AG04449 (cell line): ENCODE measurements around the gene PRSS57.

Experiments used
- CTCF ChIA-PET: fragments of 350-600 bp; formaldehyde crosslinking; extraction: SDS; loops from one replicate; lab custom pipeline; 2021; ENCODE audit warnings: antibody characterized with exemption; lab: Yijun Ruan, JAX
- POLR2A ChIA-PET: fragments of 400-600, 350-600 bp; formaldehyde crosslinking; extraction: SDS; loops from one replicate; lab custom pipeline; 2020; ENCODE audit warnings: antibody characterized with exemption, inconsistent platforms; lab: Yijun Ruan, JAX
- DNase-seq: peaks from one replicate; pipeline ENCODE4 v3.0.0-alpha.2; 2010; ENCODE audit warnings: low read depth, low spot score
- H3K4me3 ChIP-seq: 2 replicates; pipeline ENCODE4 v1.5.1; 2011; ENCODE audit warnings: low read depth, mild to moderate bottlenecking, control low read depth, low read length
- CTCF ChIP-seq: IDR thresholded peaks from one replicate; pipeline ENCODE4 v1.5.1; 2011; ENCODE audit warnings: mild to moderate bottlenecking, moderate library complexity, low read length, control low read depth, inconsistent platforms; ENCODE audit not compliant: insufficient read depth; ENCODE audit errors: missing control alignments

PRSS57 gene

GRCh38 chr19:663682-664117 lies 31.6 kb downstream of the PRSS57 start:
- TF ChIP-seq CTCF: no peak
- CTCF ChIA-PET: interaction anchor here (1.0 to 1.9 kb wide), 7 partner anchors 16 to 202 kb away, joined by 3 to 14 read pairs (median 7); no protein-coding TSS in a partner anchor
- no peak for DNase-seq
- peak overlapping the region; percentile 64 for H3K4me3 ChIP-seq
- POLR2A ChIA-PET: interaction anchor here (0.8 to 1.5 kb wide), 3 partner anchors 12 to 17 kb away, joined by 4 to 10 read pairs (median 6); partner anchors contain the start of gene FSTL3

GRCh38 chr19:662962-663681 lies 32.1 kb downstream of the PRSS57 start, which contains the start of gene RNF126:
Gene RNF126 (minus strand): TSS chr19:663214. CDS start chr19:663121, 93 bp downstream.
- peak within 1 kb of the TSS; percentile 85 for H3K4me3 ChIP-seq
- TF ChIP-seq CTCF: no peak
- POLR2A ChIA-PET: interaction anchor here (0.8 to 1.5 kb wide), 3 partner anchors 12 to 18 kb away, joined by 4 to 10 read pairs (median 6); partner anchors contain the start of gene FSTL3
- CTCF ChIA-PET: interaction anchor here (1.0 to 1.9 kb wide), 7 partner anchors 16 to 202 kb away, joined by 3 to 14 read pairs (median 7); no protein-coding TSS in a partner anchor
- DNase-seq: no peak

- ChIA-PET CTCF (interaction anchor here (1.4 to 1.9 kb wide), 4 partner anchors 69 to 203 kb away, joined by 3 to 14 read pairs (median 8); no protein-coding TSS in a partner anchor), POLR2A (interaction anchor here (1.2 to 1.5 kb wide), 2 partner anchors 14 to 18 kb away, joined by 6 to 10 read pairs; partner anchors contain the start of gene FSTL3)
- DNase-seq: no peak
- no peak for TF ChIP-seq CTCF
- peak overlapping the region; percentile 85 for H3K4me3 ChIP-seq
Observed at GRCh38 chr19:662207-662961, 32.9 kb downstream of the PRSS57 start.

GRCh38 chr19:661427-662196 lies 33.6 kb downstream of the PRSS57 start:
- peak overlapping the region; percentile 85 for H3K4me3 ChIP-seq
- CTCF ChIA-PET: no interaction called here
- no peak for DNase-seq
- POLR2A ChIA-PET: no interaction called here
- no peak for TF ChIP-seq CTCF

GRCh38 chr19:660793-661426 lies 34.3 kb downstream of the PRSS57 start:
- POLR2A ChIA-PET: no interaction called here
- no peak for DNase-seq
- TF ChIP-seq CTCF: no peak
- peak overlapping the region; percentile 85 for H3K4me3 ChIP-seq
- CTCF ChIA-PET: no interaction called here
